KMS-11 (cell line): ENCODE results near the gene STRAP.

Experiments used
- H2AFZ ChIP-seq: fragments of 200-600 bp; sonication (generic); 2 replicates; pipeline ENCODE4 v1.6.1; 2016; ENCODE audit warnings: antibody characterized with exemption, mixed run types, low read depth
- H3K27ac ChIP-seq: fragments of 200-600 bp; sonication (generic); 2 replicates; pipeline ENCODE4 v1.6.1; 2016; ENCODE audit warnings: mild to moderate bottlenecking, mixed run types
- H3K27me3 ChIP-seq: fragments of 200-600 bp; sonication (generic); 2 replicates; pipeline ENCODE4 v1.6.1; 2017; ENCODE audit warnings: mild to moderate bottlenecking, low read depth, mixed run types, moderate library complexity; ENCODE audit not compliant: insufficient read depth
- H3K36me3 ChIP-seq: fragments of 200-600 bp; sonication (generic); 2 replicates; pipeline ENCODE4 v1.6.1; 2017; ENCODE audit warnings: mild to moderate bottlenecking, mixed run types; ENCODE audit not compliant: insufficient read depth
- H3K4me1 ChIP-seq: fragments of 200-600 bp; sonication (generic); 2 replicates; pipeline ENCODE4 v1.6.1; 2016; ENCODE audit warnings: mild to moderate bottlenecking, low read depth, mixed run types; ENCODE audit not compliant: poor library complexity, severe bottlenecking
- H3K4me2 ChIP-seq: fragments of 200-600 bp; sonication (generic); 2 replicates; pipeline ENCODE4 v1.7.0; 2016; ENCODE audit warnings: mild to moderate bottlenecking, mixed run types
- H3K4me3 ChIP-seq: fragments of 200-600 bp; sonication (generic); IDR thresholded peaks from 2 replicates; pipeline ENCODE4 v1.6.1; 2017; ENCODE audit warnings: low read depth, low read length, mixed read lengths; ENCODE audit not compliant: insufficient read depth
- H3K79me2 ChIP-seq: fragments of 200-600 bp; sonication (generic); 2 replicates; pipeline ENCODE4 v1.6.1; 2016; ENCODE audit warnings: low read depth, mixed run types; ENCODE audit not compliant: insufficient read depth
- H3K9ac ChIP-seq: fragments of 200-600 bp; sonication (generic); 2 replicates; pipeline ENCODE4 v1.6.1; 2016; ENCODE audit warnings: mild to moderate bottlenecking, mixed run types
- H4K20me1 ChIP-seq: fragments of 200-600 bp; sonication (generic); 2 replicates; pipeline ENCODE4 v1.6.1; 2016; ENCODE audit warnings: mild to moderate bottlenecking, mixed run types; ENCODE audit not compliant: insufficient read depth
- TF ChIP-seq, protein P1 (sequence below): fragments of 200-600 bp; sonication (generic); conservative IDR thresholded peaks from 2 replicates; pipeline ENCODE4 v1.6.1; 2017; ENCODE audit warnings: low read depth, mild to moderate bottlenecking, antibody characterized with exemption, low read length, moderate library complexity, mixed read lengths

STRAP gene

GRCh38 chr12:15924956-15925355 is 42.8 kb downstream of the STRAP start:
- no peaks in the 10 kb centered on the region for H3K79me2 ChIP-seq
- H3K36me3 ChIP-seq = no peaks in the 10 kb centered on the region
- no peak overlapping the region for H3K4me2 ChIP-seq
- H3K27ac ChIP-seq = no peak overlapping the region
- H2AFZ ChIP-seq = no peak overlapping the region
- H3K4me3 ChIP-seq = no peak overlapping the region
- no peaks in the 10 kb centered on the region for H4K20me1 ChIP-seq
- TF ChIP-seq, protein P1, sequence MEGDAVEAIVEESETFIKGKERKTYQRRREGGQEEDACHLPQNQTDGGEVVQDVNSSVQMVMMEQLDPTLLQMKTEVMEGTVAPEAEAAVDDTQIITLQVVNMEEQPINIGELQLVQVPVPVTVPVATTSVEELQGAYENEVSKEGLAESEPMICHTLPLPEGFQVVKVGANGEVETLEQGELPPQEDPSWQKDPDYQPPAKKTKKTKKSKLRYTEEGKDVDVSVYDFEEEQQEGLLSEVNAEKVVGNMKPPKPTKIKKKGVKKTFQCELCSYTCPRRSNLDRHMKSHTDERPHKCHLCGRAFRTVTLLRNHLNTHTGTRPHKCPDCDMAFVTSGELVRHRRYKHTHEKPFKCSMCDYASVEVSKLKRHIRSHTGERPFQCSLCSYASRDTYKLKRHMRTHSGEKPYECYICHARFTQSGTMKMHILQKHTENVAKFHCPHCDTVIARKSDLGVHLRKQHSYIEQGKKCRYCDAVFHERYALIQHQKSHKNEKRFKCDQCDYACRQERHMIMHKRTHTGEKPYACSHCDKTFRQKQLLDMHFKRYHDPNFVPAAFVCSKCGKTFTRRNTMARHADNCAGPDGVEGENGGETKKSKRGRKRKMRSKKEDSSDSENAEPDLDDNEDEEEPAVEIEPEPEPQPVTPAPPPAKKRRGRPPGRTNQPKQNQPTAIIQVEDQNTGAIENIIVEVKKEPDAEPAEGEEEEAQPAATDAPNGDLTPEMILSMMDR = no peak
- H3K9ac ChIP-seq = no peak overlapping the region
- no peaks in the 10 kb centered on the region for H3K27me3 ChIP-seq
- H3K4me1 ChIP-seq = no peaks in the 10 kb centered on the region

GRCh38 chr12:15928346-15928745 is 46.2 kb downstream of the STRAP start:
- TF ChIP-seq, protein P1 = no peak
- no peak overlapping the region for H3K9ac ChIP-seq
- no peak overlapping the region for H3K27ac ChIP-seq
- H2AFZ ChIP-seq = no peak overlapping the region
- H4K20me1 ChIP-seq = no peaks in the 10 kb centered on the region
- H3K4me3 ChIP-seq = no peak overlapping the region
- H3K27me3 ChIP-seq = no peaks in the 10 kb centered on the region
- no peak overlapping the region for H3K4me2 ChIP-seq
- no peaks in the 10 kb centered on the region for H3K4me1 ChIP-seq
- no peaks in the 10 kb centered on the region for H3K36me3 ChIP-seq
- no peaks in the 10 kb centered on the region for H3K79me2 ChIP-seq

DNA sequence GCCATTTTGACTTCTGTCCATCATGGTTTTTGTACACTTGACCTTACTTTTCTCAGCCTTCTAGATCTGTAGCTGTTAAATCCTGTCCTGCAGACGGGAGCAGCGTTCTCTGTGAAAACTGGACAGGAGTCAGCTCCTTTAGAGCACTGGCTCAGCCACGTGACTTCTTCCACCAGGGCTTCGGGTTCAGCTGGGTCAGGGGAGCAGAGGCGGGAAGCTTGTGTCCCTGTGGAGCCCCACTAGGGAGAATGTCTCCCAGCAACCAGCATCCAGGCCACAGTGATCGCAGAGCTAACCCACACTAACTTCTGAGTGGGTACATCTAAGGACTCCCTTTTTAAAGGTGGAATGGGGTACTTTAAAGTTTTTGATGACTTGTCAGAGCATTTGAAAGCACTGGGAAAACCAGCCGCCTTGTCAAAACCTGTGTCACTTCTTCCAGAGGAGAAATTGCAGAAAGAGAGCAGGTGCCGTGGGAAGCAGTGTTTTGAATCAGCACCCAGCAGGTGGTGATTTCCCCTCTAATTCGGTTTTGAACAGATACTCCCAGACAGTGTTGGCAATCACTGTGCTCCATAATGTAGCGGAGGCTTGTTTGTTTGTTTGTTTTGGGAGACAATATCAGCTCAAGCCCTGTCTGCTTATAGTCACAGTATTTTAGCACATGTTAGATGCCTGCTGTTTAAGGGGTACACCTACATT is 46.8 kb downstream of the STRAP start:
- no peaks in the 10 kb centered on the region for H3K79me2 ChIP-seq
- no peak overlapping the region for H3K27ac ChIP-seq

DNA sequence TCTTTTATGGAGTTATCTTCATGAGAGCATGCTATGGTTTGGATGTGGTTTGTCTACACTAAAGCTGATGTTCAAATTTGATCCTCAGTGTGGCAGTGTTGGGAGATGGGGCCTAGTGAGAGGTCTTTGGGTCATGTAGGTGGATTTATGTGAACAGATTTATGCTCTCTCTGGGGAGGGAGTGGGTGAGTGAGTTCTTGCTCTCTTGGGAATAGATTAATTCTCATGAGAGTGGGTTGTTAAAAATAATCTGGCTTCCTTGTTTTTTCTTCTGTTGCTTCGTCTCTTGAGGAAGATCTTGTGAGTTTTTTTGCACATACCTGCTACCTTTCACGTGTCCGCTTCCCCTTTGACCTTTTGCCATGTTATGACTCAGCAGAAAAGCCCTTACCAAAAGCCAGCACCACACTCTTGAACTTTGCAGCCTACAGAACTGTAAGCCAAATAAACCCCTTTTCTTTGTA is 49.4 kb downstream of the STRAP start:
- Histone ChIP-seq H3K27me3 (no peaks in the 10 kb centered on the region), H2AFZ (no peak overlapping the region), H4K20me1 (no peaks in the 10 kb centered on the region), H3K27ac (no peak overlapping the region), H3K4me3 (no peak overlapping the region), H3K9ac (no peak overlapping the region), H3K36me3 (no peaks in the 10 kb centered on the region), H3K4me1 (no peaks in the 10 kb centered on the region), H3K79me2 (no peaks in the 10 kb centered on the region), H3K4me2 (no peak overlapping the region)
- TF ChIP-seq, protein P1 = no peak

More for the DNA sequence above, 46.8 kb downstream of the STRAP start:
- Histone ChIP-seq H3K4me1 (no peaks in the 10 kb centered on the region), H3K9ac (no peak overlapping the region), H3K4me2 (no peak overlapping the region), H3K27me3 (no peaks in the 10 kb centered on the region), H3K36me3 (no peaks in the 10 kb centered on the region), H3K4me3 (no peak overlapping the region), H4K20me1 (no peaks in the 10 kb centered on the region), H2AFZ (no peak overlapping the region)
- TF ChIP-seq, protein P1 = no peak
